Tibial nerve (tissue), 4 donors: ENCODE data around the gene MCHR1. TPM values are rescaled to one million over a fixed set of nuclear protein-coding genes. Genes with fewer than 3 reads are reported as not detected.
"Not testable (repeated sequence)": the region's sequence is repeated elsewhere in the genome, so short reads cannot be mapped to it uniquely, and the experiment has no call there.

ENCODE experiments used
- DNase-seq, 2 donors: peaks; one replicate each; pipeline ENCODE4 v3.0.0-alpha.2; 2019; ENCODE audit warnings: low spot score in 2 of 2
- H3K27ac ChIP-seq, 4 donors: fragments of 200-600 bp; sonication (generic) in 3 of 4; one replicate each; pipeline ENCODE4 v1.5.1; 2017 to 2019; ENCODE audit warnings: mild to moderate bottlenecking in 1 of 4
- H3K27me3 ChIP-seq, 2 donors: fragments of 200-600 bp; sonication (generic) in 1 of 2; one replicate each; pipeline versions ENCODE4 v1.5.1 to v1.6.0; 2017 to 2019
- H3K36me3 ChIP-seq, 3 donors: fragments of 200-600 bp; sonication (generic); one replicate each; pipeline ENCODE4 v1.5.1; 2018 to 2019
- H3K4me1 ChIP-seq, 4 donors: fragments of 200-600 bp; sonication (generic) in 3 of 4; one replicate each; pipeline ENCODE4 v1.5.1; 2017 to 2019
- H3K4me3 ChIP-seq, 4 donors: fragments of 200-600 bp; sonication (generic) in 3 of 4; one replicate each; pipeline ENCODE4 v1.5.1; 2017 to 2019; ENCODE audit warnings: mild to moderate bottlenecking in 1 of 4, moderate library complexity in 1 of 4
- H3K9me3 ChIP-seq, 4 donors: fragments of 200-600 bp; sonication (generic) in 3 of 4; one replicate each; pipeline ENCODE4 v1.5.1; 2017 to 2019
- CTCF ChIP-seq, 5 experiments: fragments of 200-600 bp in 3 of 5; fragments of 450-650 bp in 2 of 5; sonication (generic) in 3 of 5; IDR thresholded peaks; one replicate each; pipeline ENCODE4 v1.5.1; 2016 to 2019; ENCODE audit warnings: antibody characterized with exemption in 5 of 5, mild to moderate bottlenecking in 3 of 5, moderate library complexity in 2 of 5
- EP300 ChIP-seq, 2 donors: sonication (generic); formaldehyde crosslinking; IDR thresholded peaks; one replicate each; pipeline ENCODE4 v1.6.1; 2017; ENCODE audit warnings: antibody characterized with exemption in 2 of 2, mild to moderate bottlenecking in 1 of 2
- POLR2A ChIP-seq, 2 donors: fragments of 450-650 bp; IDR thresholded peaks; one replicate each; pipeline ENCODE4 v1.6.1; 2017; ENCODE audit warnings: antibody characterized with exemption in 2 of 2, mild to moderate bottlenecking in 2 of 2, moderate library complexity in 2 of 2
- WGBS, 2 donors: methylation state at CpG; one replicate each; pipeline ENCODE4 v1.1.5; 2018; 5-methylcytosine and 5-hydroxymethylcytosine counted together
- total RNA-seq, 4 donors: library from RNA; depleted of rRNA; stranded (reverse); fragments of >200 nt; gene quantifications; one replicate each; pipeline ENCODE4 v1.1.0, GENCODE V29; 2016

Gene MCHR1
- total RNA-seq, 4 donors from 2014 or later: 0.39 to 1.0 TPM; not detected in 2

GRCh38 chr22:40674274-40674673 lies 5.0 kb upstream of the MCHR1 start:
- Histone ChIP-seq H3K36me3 (no peaks in the 10 kb centered on the region), H3K4me1 (peaks cover 0 to 9% (median 2%) of the 10 kb centered on the region in 4 donors), H3K27me3 (peaks cover 0 to 6% of the 10 kb centered on the region in 2 donors), H3K9me3 (no peaks in the 10 kb centered on the region), H3K4me3 (no peak overlapping the region), H3K27ac (no peak overlapping the region)
- TF ChIP-seq POLR2A (IDR thresholded peaks at IDR 0.05) (no peak), EP300 (IDR thresholded peaks at IDR 0.05) (no peak), CTCF (IDR thresholded peaks at IDR 0.05) (no peak)
- DNase-seq: no peak
- WGBS, 2 donors: 82 to 84% methylated on average over 4 of the region's 4 CpGs

- Histone ChIP-seq H3K27me3 (peaks cover 0 to 19% of the 10 kb centered on the region in 2 donors), H3K4me1 (peaks cover 0 to 24% (median 9%) of the 10 kb centered on the region in 4 donors)
- not testable (repeated sequence) for H3K9me3 ChIP-seq, H3K27ac ChIP-seq, H3K36me3 ChIP-seq, DNase-seq, H3K4me3 ChIP-seq
- WGBS, 2 donors: 76 to 85% methylated on average over 4 of the region's 4 CpGs
Measured at GRCh38 chr22:40676166-40676565, 3.1 kb upstream of the MCHR1 start.

GRCh38 chr22:40676644-40677043 lies 2.6 kb upstream of the MCHR1 start:
- no peak overlapping the region for H3K4me3 ChIP-seq
- no peaks in the 10 kb centered on the region for H3K36me3 ChIP-seq
- H3K9me3 ChIP-seq: no peaks in the 10 kb centered on the region
- WGBS, 2 donors: 89 to 97% methylated on average over 3 of the region's 3 CpGs
- TF ChIP-seq CTCF (IDR thresholded peaks at IDR 0.05): no peak
- no peak for TF ChIP-seq EP300 (IDR thresholded peaks at IDR 0.05)
- peaks cover 0 to 24% (median 9%) of the 10 kb centered on the region in 4 donors for H3K4me1 ChIP-seq
- H3K27ac ChIP-seq: no peak overlapping the region
- peaks cover 0 to 19% of the 10 kb centered on the region in 2 donors for H3K27me3 ChIP-seq
- no peak for DNase-seq

- Histone ChIP-seq H3K4me3 (peak overlapping the region in 1 of 4 donors; percentile 39), H3K27me3 (peaks cover 0 to 19% of the 10 kb centered on the region in 2 donors), H3K9me3 (no peaks in the 10 kb centered on the region), H3K4me1 (peaks cover 0 to 31% (median 12%) of the 10 kb centered on the region in 4 donors), H3K27ac (no peak overlapping the region), H3K36me3 (no peaks in the 10 kb centered on the region)
- 59 to 79% methylated on average over 8 to 14 of the region's 14 CpGs for WGBS, 2 donors
- no peak for DNase-seq
- TF ChIP-seq POLR2A (IDR thresholded peaks at IDR 0.05) (no peak), EP300 (IDR thresholded peaks at IDR 0.05) (no peak)
Measured at GRCh38 chr22:40678493-40679248, 613 bp upstream of the MCHR1 start.

GRCh38 chr22:40679964-40680818 lies 907 bp downstream of the MCHR1 start:
- peaks cover 0 to 24% of the 10 kb centered on the region in 2 donors for H3K27me3 ChIP-seq
- 39 to 42% methylated on average over 9 of the region's 9 CpGs for WGBS, 2 donors
- DNase-seq: no peak
- H3K9me3 ChIP-seq: no peaks in the 10 kb centered on the region
- H3K27ac ChIP-seq: no peak overlapping the region
- H3K36me3 ChIP-seq: no peaks in the 10 kb centered on the region
- H3K4me1 ChIP-seq: peaks cover 0 to 31% (median 12%) of the 10 kb centered on the region in 4 donors
- no peak overlapping the region for H3K4me3 ChIP-seq
- no peak for TF ChIP-seq EP300 (IDR thresholded peaks at IDR 0.05)
- no peak for TF ChIP-seq CTCF (IDR thresholded peaks at IDR 0.05)
- no peak for TF ChIP-seq POLR2A (IDR thresholded peaks at IDR 0.05)

- TF ChIP-seq POLR2A (IDR thresholded peaks at IDR 0.05) (no peak), EP300 (IDR thresholded peaks at IDR 0.05) (no peak), CTCF (IDR thresholded peaks at IDR 0.05) (no peak)
- no peak for DNase-seq
- Histone ChIP-seq H3K27me3 (peaks cover 0 to 24% of the 10 kb centered on the region in 2 donors), H3K27ac (no peak overlapping the region), H3K36me3 (no peaks in the 10 kb centered on the region), H3K9me3 (no peaks in the 10 kb centered on the region), H3K4me3 (no peak overlapping the region), H3K4me1 (peaks cover 0 to 31% (median 12%) of the 10 kb centered on the region in 4 donors)
- 85 to 91% methylated on average over 15 of the region's 15 CpGs for WGBS, 2 donors
Measured at GRCh38 chr22:40680819-40681183, 1.5 kb downstream of the MCHR1 start.
